GOT3 (cell line): ENCODE measurements around the gene TRAPPC3.
"Not testable (repeated sequence)": the region's sequence is repeated elsewhere in the genome, so short reads cannot be mapped to it uniquely, and the experiment has no call there.

Source experiments
- DNase-seq: peaks from one replicate; lab custom pipeline; 2025; ENCODE audit warnings: mixed read lengths; lab: John Stamatoyannopoulos, UW

Gene TRAPPC3

GRCh38 chr1:36149237-36149972, at the start of gene TRAPPC3:
TSS of gene TRAPPC3 (minus strand) at chr1:36149486. CDS start at chr1:36149378, 108 bp downstream.
- DNase-seq: peak; percentile 97

- no peak for DNase-seq
These were observed 49.4 kb upstream of the TRAPPC3 start for GRCh38 chr1:36198641-36199040.

- DNase-seq: not testable (repeated sequence)
These were observed 47.5 kb upstream of the TRAPPC3 start for GRCh38 chr1:36196805-36197204.

GRCh38 chr1:36187800-36188593, 38.7 kb upstream of the TRAPPC3 start:
- peak; percentile 45 for DNase-seq

- no peak for DNase-seq
These were observed 34.1 kb upstream of the TRAPPC3 start for GRCh38 chr1:36183309-36183856.

- DNase-seq: no peak
These were observed 33.4 kb upstream of the TRAPPC3 start for GRCh38 chr1:36182734-36183133.

- DNase-seq: no peak
These were observed 29.9 kb upstream of the TRAPPC3 start for GRCh38 chr1:36179220-36179600.

- DNase-seq: no peak
These were observed 29.4 kb upstream of the TRAPPC3 start for GRCh38 chr1:36178471-36179219.

GRCh38 chr1:36177589-36178431, 28.5 kb upstream of the TRAPPC3 start:
- DNase-seq: no peak

- DNase-seq: no peak
These were observed 27.0 kb upstream of the TRAPPC3 start for GRCh38 chr1:36176106-36176949.

GRCh38 chr1:36175137-36176095, 26.1 kb upstream of the TRAPPC3 start:
- DNase-seq: no peak

- DNase-seq: no peak
These were observed 25.4 kb upstream of the TRAPPC3 start for GRCh38 chr1:36174713-36175112.

- no peak for DNase-seq
These were observed 23.7 kb upstream of the TRAPPC3 start for GRCh38 chr1:36172983-36173382.

- no peak for DNase-seq
These were observed 22.9 kb upstream of the TRAPPC3 start for GRCh38 chr1:36172017-36172747.

GRCh38 chr1:36170643-36171412, 21.5 kb upstream of the TRAPPC3 start:
- DNase-seq: no peak

- DNase-seq: no peak
These were observed 19.2 kb upstream of the TRAPPC3 start for GRCh38 chr1:36168514-36168913.
